GM19193 (cell line): ENCODE measurements around the gene CHMP2A.

Experiments
- POLR2A ChIP-seq: IDR thresholded peaks from 4 replicates; pipeline ENCODE4 v1.6.1; 2011; ENCODE audit not compliant: insufficient read depth, insufficient read length; ENCODE audit errors: extremely low read depth

CHMP2A gene

GRCh38 chr19:58536852-58537798 lies 17.8 kb downstream of the CHMP2A start:
- TF ChIP-seq POLR2A = no peak

GRCh38 chr19:58535857-58536256 lies 19.0 kb downstream of the CHMP2A start:
- no peak for TF ChIP-seq POLR2A

- TF ChIP-seq POLR2A = no peak
These were observed 23.7 kb downstream of the CHMP2A start for GRCh38 chr19:58531034-58531840.

GRCh38 chr19:58529405-58529804 lies 25.5 kb downstream of the CHMP2A start:
- no peak for TF ChIP-seq POLR2A

GRCh38 chr19:58522709-58523108 lies 32.2 kb downstream of the CHMP2A start:
- no peak for TF ChIP-seq POLR2A

- TF ChIP-seq POLR2A = no peak
These were observed 33.3 kb downstream of the CHMP2A start for GRCh38 chr19:58521651-58522050.

- TF ChIP-seq POLR2A = no peak
These were observed 34.7 kb downstream of the CHMP2A start for GRCh38 chr19:58520257-58520599.

GRCh38 chr19:58519355-58520256 lies 35.3 kb downstream of the CHMP2A start, which contains the start of gene ZBTB45:
ZBTB45 (minus strand) TSS chr19:58519810; CDS start chr19:58517673, 2,137 bp downstream.
- peak; percentile 79 for TF ChIP-seq POLR2A

- no peak for TF ChIP-seq POLR2A
These were observed 35.9 kb downstream of the CHMP2A start for GRCh38 chr19:58519087-58519354.

GRCh38 chr19:58518256-58519086 lies 36.4 kb downstream of the CHMP2A start:
- TF ChIP-seq POLR2A = no peak

GRCh38 chr19:58516964-58517833 lies 37.7 kb downstream of the CHMP2A start:
- TF ChIP-seq POLR2A = no peak

GRCh38 chr19:58516246-58516836 lies 38.6 kb downstream of the CHMP2A start:
- no peak for TF ChIP-seq POLR2A

- no peak for TF ChIP-seq POLR2A
These were observed 39.6 kb downstream of the CHMP2A start for GRCh38 chr19:58515259-58515658.
